CD4-positive, alpha-beta T cell treated with Interleukin-17A for 1 hour (primary cell): ENCODE data around the gene SAG.
"Not testable (repeated sequence)": the region's sequence is repeated elsewhere in the genome, so short reads cannot be mapped to it uniquely, and the experiment has no call there.

Experiments
- DNase-seq: peaks from one replicate; pipeline ENCODE4 v3.0.0-alpha.2; 2020

The SAG gene

DNA sequence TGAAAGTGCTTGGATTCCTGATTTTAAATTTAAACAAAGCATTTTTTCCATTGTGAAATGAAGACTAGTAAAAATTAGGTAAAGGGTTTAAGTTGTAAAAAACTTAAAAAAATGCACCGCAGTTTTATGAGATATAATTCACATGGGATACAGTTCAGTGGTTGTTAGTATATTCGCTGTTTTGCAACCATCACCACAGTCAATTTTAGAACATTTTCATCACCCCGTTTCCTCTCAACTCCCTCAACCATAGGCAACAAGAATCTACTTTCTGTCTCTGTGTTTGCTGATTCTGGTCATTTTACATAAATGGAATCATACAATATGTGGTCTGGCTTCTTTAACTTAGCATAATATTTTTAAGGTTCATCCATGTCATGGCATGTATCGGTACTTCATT, 50.7 kb downstream of the SAG start:
- no peak for DNase-seq

DNA sequence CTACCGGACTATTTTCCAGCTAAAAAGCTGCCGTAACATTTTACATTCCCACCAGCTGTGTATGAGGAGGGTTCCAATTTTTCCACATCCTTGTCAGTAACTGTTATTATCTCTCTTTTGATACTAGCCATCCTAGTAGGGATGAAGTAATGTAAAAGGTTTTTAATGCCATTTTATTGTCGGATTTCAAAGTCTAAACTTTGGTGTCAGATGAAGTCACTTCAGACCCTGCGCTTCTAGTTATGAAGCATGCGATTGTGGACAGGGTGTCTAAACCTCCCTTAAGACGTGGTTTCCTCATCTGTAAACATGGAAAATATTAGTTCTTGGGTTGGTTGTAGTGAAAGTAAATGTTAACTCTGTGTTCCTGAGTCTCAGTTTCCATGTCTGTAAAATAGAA, 51.3 kb downstream of the SAG start:
- DNase-seq: peak; percentile 22

DNA sequence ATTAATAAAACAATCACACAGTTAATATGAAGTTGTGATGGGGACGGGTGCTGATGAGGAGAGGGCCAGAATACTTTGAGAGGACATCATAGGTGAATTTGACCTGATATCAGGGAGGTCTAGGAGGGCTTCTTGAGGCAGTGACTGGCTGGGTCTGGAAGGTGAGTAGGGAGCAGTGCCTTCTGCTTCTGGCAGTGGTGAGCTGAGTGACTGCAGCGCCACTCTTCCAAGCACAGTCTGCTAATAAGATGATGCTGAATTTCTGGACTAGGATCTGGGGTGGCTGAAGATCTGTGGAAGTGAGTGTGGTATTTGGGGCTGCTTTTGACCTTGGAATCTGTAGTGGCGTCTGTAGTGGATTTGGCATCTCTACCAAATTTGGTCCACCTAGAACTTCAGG, 52.2 kb downstream of the SAG start:
- no peak for DNase-seq

DNA sequence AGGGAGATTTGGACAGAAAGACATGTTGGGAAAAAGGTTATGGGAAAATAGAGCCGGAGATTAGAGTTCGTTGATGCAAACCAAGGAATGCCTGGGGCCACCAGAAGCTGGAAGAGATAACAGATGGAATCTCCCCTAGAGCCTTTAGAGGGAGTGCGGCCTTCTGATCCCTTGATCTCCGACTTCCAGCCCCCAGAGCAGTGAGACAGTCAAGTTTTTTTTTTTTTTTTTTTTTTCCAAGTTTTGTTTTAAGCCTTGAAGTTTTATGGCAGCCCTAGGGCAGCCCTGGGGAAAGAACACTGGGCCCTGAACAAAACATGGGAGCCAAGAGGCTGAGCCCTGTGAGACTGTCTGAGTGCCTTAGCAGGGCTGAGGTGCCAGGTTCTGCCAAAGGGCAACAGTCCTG, 53.2 kb downstream of the SAG start:
- no peak for DNase-seq

DNA sequence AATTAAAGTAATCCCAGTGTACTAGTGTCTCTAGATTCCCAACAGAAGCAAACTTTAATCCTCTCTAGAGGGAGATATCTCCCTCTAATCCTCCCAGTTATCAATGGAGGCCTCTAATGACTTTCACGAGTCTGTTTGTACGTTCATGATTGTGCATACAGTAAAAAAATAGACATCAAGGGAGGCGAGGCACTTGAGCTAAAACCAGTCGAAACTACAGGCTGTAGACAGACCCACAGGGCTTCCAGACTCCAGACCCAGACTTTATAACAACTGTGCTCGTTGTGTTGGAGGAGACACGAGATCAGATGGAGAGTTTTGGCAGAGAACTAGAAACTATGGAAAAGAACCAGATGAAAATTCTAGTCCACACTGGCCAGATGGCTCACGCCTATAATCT, 53.7 kb downstream of the SAG start:
- no peak for DNase-seq

DNA sequence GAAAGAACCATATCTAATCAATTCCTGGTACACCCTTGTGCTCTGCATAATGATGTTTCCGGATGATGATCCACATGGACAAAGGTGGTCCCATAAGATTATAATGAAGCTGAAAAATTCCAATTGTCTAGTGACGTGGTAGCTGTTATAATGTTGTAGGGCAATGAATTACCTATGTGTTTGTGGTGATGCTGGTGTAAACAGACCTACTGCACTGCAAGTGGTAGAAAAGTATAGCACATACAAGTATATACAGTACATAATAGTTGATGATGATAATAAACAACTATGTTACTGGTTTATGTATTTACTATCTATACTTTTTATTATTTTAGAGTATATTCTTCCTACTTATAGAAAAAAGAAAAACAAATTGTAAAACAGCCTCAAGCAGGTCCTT, 55.1 kb downstream of the SAG start:
- no peak for DNase-seq

DNA sequence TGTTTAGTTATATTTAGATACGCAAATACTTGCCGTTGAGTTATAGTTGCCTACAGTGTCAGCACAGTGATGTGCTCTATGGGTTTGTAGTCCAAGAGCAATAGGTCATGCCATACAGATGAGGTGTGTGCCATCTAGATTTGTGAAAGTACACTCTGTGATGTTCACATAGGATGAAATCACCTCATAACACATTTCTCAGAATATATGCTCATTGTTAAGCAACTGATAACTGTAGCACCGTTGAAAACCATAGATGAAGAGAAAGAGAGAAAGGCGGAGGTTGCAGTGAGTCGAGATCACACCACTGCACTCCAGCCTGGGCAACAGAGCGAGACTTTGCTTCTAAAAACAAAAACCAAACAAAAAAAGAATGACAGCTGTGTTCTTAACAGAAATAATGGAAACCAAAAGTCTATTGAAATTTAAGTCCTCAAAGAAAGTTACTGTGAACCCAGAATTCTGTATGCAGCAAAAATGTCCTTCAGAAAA, 56.2 kb downstream of the SAG start:
- no peak for DNase-seq

DNA sequence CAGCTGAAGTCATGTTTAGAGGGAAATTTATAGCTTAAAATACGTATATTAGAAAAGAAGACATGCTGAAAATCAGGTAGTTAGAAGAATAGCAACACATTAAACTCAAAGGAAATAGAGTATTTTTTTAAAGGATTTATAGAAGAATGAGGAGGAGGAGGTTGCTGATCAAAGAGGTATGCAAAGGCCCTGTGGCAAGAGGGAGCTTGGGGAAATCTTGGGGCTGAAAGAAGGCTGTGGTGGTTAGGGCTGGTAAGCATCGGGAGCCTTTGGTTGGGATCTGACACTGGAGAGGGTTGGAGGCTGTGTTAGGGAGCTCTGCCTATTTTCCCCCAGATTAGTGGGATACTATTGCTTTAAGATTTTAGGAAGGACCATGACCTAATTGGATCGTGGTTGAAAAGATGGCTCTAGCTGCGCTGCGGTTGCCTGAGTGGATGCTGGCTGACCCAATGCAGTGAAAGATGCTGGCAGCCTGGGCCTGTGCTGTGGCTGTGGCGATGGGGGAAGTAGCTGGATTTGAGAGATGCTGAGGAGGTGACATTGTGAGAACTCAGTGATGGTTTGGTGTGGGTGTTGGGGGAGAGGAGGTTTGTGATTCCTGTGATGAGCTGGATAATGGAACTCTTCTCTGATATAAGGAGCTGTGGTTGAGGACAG, 58.4 kb downstream of the SAG start:
- no peak for DNase-seq

DNA sequence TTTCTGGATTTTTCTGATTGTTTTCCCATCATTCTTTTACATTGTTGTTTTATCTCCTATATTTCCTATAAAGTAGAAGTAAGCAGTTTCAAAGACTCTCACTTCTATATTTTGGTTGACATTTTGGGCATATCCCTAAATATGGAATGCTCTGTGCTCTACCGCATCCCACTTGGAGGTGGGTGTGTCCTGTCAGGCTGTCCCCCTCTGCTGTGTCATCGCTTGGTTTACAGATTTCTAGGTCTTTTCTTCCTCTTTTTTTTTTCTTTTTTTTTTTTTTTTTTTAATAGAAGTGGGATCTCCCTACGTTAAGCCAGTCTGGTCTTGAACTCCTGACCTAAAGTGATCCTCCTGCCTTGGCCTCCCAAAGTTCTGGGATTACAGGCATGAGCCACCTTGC, 60.0 kb downstream of the SAG start:
- DNase-seq: no peak

DNA sequence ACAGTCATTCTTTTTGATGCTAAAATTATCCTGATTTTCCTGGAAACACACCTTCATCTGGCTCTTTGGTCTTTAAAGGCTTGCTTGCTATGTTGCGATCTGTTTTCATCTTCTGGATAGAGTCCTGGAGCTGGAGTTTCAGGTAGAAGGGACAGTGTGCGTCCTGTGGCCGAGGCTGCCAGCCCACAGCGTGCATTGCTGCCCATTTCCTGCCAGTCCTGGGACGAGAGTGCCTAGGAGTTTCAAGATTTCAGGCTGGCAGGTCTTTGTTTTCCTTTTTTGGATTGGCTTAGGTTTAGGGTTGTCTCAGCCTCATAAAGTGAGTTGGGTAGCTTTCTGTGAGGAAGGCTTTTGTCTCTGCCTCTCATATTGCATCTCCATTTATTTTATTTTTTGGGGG, 61.1 kb downstream of the SAG start:
- no peak for DNase-seq

DNA sequence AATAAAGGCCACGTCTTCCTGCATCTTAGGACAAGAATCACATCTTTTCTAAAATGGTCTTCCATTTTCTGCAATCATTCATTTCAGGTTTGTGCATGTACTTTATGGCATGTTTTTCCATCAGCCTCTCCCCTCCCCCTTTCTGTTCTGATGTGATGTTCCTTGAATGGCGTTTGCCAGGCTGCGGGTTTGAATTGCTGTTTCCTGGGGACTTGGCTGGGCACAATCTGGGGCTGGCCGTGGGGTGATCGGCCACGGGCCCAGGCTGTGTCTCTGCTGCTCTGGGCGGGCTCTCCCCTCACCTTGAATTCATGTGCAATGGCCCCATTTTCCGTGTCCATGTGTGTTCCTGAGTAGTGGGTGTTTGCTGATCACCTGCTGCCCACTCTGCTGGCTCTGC, 61.8 kb downstream of the SAG start:
- DNase-seq: no peak

DNA sequence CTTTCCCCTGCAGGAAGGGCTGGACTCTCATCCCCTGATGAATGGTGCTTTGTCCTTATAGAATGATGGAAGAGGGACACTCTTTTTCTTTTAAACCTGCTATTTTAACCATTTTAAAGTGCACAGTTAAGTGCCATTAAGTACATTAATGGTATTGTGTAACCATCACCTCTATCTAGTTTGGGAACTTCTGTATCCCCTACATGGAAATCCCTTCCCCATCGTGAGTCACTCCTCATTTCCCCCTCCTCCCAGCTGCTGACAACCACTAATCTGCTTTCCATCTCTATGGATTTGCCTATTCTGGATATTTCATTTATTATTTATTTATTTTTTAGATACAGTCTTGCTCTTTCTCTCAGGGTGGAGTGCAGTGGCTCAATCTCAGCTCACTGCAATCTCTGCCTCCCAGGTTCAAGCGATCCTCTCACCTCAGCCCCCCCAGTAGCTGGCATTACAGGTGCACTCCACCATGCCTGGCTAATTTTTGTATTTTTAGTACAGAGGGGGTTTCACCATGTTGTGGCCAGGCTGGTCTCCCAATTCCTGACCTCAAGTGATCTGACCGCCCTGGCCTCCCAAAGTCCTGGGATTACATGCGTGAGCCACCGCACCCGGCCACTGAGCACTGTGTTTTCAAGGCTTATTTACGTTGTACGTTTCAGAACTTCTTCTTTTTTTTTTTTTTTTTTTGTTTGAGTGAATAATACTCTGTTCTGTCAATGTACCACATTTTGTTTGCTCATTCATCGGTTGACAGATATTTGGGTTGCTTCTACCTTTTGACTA, 62.5 kb downstream of the SAG start:
- DNase-seq: no peak

DNA sequence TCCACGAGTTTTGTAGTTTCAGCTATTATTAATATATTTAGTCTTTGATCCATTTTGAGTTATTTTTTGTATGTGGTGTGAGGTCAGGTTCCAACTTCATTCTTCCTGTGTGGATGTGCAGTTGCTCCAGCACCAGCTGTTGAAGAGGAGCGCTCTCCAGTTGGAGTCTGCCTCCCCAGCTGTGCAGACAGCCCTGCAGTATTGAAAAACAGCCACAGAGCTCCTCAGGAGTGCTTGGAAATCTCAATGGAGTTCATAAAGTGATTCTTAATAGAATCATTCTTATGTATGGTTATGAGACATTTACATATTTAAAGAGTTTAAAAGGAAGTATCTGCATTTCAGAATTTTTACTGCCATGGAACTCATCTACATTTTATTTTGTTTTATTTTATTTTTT, 64.0 kb downstream of the SAG start:
- DNase-seq: no peak

DNA sequence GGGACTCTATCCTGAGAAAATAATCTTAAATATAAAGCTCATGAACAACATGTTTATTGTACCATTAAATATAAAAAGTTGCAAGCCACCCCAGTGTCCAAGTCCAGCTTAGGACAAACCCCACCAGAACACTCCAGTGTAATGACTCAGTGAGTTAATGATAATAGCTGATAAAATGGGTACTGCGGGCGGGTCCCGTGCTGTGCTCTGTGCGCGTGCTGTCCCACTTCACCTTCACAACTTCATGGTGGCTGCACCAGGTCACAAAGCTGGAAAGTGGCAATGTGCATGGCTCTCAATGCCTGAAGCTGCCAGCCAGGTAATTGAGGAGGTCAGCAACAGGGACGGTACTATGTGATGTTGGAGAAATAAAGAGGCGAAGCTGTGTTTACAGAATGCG, 65.2 kb downstream of the SAG start:
- DNase-seq: no peak

DNA sequence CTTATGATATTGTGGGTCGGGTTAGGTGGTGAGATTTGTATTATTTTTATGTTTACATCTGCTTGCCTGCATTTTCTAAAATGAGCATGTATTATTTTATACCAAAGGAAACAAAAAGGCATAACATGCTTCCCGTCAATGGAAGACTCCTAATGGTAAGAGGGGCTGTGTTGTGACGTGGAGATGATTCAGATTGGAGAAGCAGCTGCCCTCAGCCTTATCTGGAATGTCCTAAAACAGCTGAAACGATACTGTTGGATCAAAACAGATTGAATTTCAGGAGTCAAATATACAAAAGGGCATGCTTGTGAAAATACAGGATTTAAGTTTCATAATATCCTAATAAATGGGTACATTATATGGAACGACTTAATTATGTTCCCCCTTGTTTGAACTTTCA, 65.7 kb downstream of the SAG start:
- no peak for DNase-seq

DNA sequence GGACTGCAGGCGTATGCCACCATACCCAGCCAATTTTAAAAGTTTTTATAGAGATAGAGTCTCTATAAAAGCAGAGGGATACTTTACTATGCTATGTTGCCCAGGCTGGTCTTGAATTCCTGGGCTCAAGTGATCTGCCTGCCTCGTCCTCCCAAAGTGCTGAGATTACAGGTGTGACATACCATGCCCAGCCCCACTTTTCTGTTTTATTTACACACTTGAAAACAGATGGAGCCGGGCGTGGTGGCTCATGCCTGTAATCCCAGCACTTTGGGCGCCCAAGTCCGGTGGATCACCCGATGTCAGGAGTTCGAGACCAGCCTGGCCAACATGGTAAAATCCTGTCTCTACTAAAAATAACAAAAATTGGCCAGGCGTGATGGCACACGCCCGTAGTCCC, 67.2 kb downstream of the SAG start:
- not testable (repeated sequence) for DNase-seq

DNA sequence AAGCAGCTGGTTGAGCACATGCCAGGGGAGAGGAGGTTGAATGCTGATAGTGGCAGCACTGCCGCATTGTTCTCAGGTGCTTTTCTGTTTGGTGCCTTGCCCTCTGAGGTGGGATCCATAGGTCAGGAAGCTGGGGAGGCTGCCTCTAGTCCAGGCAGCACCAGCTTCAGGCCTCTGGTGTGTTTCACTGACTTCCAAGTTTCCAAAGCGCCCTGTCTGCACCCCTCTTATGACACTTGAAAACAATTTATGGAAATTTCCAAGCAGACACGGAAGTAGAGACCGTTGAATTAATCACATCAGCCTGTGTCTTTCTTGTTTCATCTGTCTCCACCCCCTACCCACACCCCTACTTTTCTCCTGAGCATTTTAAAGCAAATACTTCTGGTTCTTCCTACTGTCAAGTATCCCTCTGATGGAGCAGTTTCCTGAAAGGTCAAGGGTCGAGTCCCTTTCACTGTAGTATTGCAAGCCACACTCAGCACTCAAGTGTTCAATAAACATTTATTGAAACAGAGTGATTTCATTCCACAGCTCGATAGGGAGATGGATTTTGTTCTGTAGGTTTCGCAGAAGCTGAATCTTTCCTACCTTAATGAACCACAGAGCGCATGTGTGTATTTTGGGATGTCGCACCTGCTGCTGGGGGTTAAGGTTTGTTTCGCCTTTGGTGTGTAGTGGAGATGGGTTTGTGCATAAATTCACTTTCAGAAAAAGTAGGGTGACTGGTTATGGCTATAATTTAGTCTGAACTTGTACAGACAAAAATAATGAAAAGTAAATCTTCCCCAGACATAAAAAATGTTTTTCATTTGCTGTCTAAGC, 68.1 kb downstream of the SAG start:
- DNase-seq: no peak

DNA sequence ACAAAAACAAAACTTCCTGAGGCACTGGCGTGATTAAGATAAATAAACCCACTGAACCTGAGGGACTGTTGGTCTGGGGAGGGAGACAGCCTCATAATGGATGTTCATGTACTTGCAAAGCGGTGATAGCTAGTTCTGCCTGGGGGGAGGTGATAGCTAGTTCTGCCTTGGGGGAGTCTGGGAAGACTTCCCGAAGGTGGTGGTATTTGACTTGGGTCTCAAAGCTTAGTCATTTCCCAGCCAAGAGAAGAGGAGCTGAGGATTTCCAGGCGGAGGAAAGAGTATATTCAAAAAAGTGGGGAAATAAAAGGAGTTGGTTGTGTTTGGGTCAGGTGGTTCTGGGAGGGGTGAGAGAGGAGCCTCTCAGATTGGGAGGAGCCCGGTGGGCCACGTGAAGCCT, 71.4 kb downstream of the SAG start:
- no peak for DNase-seq

DNA sequence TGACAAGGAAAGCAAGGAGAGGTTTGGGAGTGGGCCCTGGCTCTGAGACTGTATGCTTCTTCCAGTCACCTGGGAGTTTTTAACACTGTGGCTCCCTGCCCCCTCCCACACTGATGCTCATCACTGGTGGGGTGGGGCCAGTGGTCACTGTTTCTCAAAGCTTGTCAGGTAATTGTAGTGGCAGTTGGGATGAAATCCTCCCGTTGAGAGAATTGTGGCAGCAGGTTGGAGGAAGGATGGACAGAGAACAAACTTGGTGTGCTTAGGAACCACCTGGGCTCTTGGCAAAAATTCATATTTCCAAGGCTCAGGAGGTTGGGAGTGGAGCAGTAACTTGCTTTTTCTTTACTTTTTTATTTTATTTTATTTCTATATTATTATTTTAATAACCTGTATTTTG, 71.8 kb downstream of the SAG start:
- DNase-seq: no peak

DNA sequence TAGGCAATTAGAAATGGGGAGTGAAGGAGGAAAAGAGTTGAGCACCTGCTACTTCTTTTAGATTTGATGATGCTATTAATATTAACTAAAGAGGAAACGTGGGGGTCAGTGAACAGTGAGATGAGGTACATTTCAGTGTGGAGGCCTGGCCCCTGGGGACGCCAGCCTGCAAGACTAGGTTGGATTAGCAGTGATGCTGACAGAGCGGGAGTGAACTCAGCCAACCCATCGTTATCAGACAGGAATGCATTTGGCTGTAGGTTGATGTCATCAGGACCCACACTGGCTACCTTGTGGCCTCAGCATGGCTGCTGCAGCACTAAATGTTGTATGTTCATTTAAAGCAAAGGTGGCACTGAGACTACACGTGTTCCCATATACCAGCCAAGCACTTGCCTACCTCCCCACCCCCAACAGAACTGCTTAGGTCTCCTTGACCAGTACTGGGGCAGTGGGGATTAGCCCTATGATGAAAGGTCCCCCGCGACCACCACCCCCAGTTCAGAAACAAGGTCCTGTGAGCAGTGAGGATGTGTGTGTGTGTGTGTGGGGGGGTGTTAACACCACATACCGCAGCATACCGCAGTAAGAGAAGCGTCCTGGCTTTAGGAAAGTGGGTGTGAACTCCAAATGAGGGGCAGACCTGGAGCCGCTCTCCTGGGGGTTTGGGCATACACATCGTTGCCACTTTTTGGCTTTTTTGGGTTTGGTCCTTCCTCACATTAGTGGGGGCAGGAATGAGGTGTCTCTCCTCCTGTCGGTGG, 72.7 kb downstream of the SAG start:
- DNase-seq: no peak

DNA sequence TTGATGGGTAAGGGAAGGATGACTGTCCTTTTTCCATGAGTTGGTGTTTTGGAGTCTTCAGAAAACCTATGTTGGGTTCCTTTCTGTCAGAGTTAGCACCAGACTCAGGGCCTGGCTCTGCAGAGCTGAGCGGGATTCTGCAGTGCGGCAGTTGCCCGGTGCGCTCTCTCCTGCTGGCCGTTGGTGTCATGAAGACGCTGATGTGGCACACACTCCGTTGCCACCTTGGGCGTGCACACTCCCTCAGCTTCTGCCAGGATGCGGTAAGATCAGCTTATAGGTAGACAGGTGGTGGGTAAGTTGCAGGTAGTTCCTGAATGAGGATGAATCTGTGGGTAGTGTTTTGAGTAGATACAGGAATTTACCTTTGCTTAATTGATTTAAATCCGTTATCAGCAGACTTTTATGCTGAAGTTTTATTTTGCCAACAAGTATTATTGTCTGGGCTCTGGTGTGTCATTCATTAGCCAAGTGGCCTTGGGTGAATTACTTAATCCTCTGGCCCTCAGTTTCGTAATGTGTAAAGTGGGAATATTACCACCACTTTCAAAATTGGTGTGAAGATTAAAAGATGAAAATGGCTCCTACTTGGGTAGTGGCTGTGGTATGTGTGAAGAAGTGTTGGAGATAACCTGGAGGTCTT, 73.5 kb downstream of the SAG start:
- DNase-seq: no peak

DNA sequence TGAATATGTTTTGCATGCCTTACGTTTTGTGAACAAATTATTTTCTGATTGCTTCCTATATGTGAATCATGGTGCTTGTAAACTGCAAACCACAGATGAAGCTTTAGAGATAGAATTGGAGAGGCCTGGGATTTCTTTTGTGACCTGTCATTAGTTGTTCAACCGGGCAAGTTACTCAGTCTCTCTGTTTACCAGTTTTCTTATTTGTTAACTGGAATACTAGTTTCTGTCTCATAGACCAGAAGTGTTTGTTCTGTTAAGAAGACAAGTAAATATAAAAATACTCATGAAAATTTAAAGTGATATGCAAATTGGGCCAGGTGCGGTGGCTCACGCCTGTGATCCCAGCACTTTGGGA, 74.0 kb downstream of the SAG start:
- DNase-seq: no peak

DNA sequence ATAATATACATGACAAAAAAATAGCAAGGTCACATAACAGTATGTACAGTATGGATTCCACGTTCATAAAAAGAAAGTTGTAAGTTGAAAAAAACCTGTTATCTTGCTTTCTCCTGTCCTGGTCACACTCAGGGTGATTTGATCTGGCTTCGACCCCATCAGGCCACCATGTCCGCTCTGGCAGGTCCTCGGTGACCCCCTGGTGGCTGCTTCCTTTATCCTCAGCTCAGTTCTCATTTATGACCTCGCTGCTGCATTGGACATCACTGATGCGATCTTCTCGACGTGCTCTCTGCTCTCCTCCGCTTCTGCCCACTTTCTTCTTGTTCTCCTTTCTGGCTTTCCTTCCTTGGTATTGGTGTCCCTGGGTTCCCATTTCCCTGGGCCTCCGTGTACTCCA, 76.4 kb downstream of the SAG start:
- no peak for DNase-seq
